Liver (tissue), 9 donors: ENCODE results near the gene ALG8. TPM values are rescaled to one million over a fixed set of nuclear protein-coding genes. Genes with fewer than 3 reads are reported as not detected.
"Not testable (repeated sequence)": the region's sequence is repeated elsewhere in the genome, so short reads cannot be mapped to it uniquely, and the experiment has no call there.

Experiments
- DNase-seq: peaks from one replicate; pipeline ENCODE4 v3.0.0-alpha.2; 2017; ENCODE audit warnings: low spot score
- H3K27ac ChIP-seq, 2 donors: one replicate each; pipeline ENCODE4 v1.7.0; 2013; ENCODE audit warnings: inconsistent platforms in 2 of 2, low read length in 2 of 2, control low read depth in 1 of 2, low read depth in 1 of 2, mild to moderate bottlenecking in 1 of 2
- H3K27me3 ChIP-seq, 4 donors: one replicate each; pipeline versions ENCODE4 v1.6.1 to v1.7.0; 2013; ENCODE audit warnings: low read length in 3 of 4, inconsistent platforms in 1 of 4, mild to moderate bottlenecking in 1 of 4, moderate library complexity in 1 of 4; ENCODE audit not compliant: control insufficient read depth in 4 of 4, insufficient read depth in 4 of 4
- H3K36me3 ChIP-seq, 4 donors: one replicate each; pipeline versions ENCODE4 v1.6.1 to v1.7.0; 2013; ENCODE audit warnings: low read length in 3 of 4, mild to moderate bottlenecking in 3 of 4, low read depth in 1 of 4, moderate library complexity in 1 of 4; ENCODE audit not compliant: control insufficient read depth in 4 of 4, insufficient read depth in 3 of 4
- H3K4me1 ChIP-seq, 4 donors: one replicate each; pipeline versions ENCODE4 v1.6.1 to v1.7.0; 2013; ENCODE audit warnings: low read length in 3 of 4, mild to moderate bottlenecking in 3 of 4, moderate library complexity in 1 of 4; ENCODE audit not compliant: control insufficient read depth in 4 of 4, insufficient read depth in 4 of 4
- H3K4me3 ChIP-seq, 3 donors: one replicate each; pipeline versions ENCODE4 v1.6.1 to v1.7.0; 2013; ENCODE audit warnings: low read length in 3 of 3, control low read depth in 1 of 3, low read depth in 1 of 3, mild to moderate bottlenecking in 1 of 3
- H3K9ac ChIP-seq, 2 donors: one replicate each; pipeline ENCODE4 v1.7.0; 2013; ENCODE audit warnings: low read length in 2 of 2, mild to moderate bottlenecking in 2 of 2, moderate library complexity in 2 of 2, control low read depth in 1 of 2, low read depth in 1 of 2
- H3K9me3 ChIP-seq, 4 donors: one replicate each; pipeline versions ENCODE4 v1.6.1 to v1.7.0; 2013; ENCODE audit warnings: low read length in 3 of 4; ENCODE audit not compliant: control insufficient read depth in 4 of 4
- ATF3 ChIP-seq: IDR thresholded peaks from 2 replicates; pipeline ENCODE4 v1.6.1; 2016; ENCODE audit warnings: antibody characterized with exemption
- CTCF ChIP-seq: fragments of 150-350 bp; IDR thresholded peaks from 2 replicates; pipeline ENCODE4 v1.5.1; 2017; ENCODE audit warnings: improper control_type of control experiment, low read depth, low read length; ENCODE audit not compliant: missing input control
- EGR1 ChIP-seq, 2 donors: IDR thresholded peaks; 2 replicates each; pipeline ENCODE4 v1.6.1; 2016 to 2018; ENCODE audit warnings: antibody characterized with exemption in 2 of 2, low read depth in 2 of 2
- FOXA1 ChIP-seq: IDR thresholded peaks from 2 replicates; pipeline ENCODE4 v1.6.1; 2016; ENCODE audit warnings: antibody characterized with exemption
- FOXA2 ChIP-seq: IDR thresholded peaks from 2 replicates; pipeline ENCODE4 v1.6.1; 2016; ENCODE audit warnings: antibody characterized with exemption
- HNF4A ChIP-seq, 2 donors: conservative IDR thresholded peaks; 2 replicates each; pipeline ENCODE4 v1.6.1; 2016; ENCODE audit warnings: antibody characterized with exemption in 2 of 2, mild to moderate bottlenecking in 2 of 2
- JUND ChIP-seq, 2 donors: IDR thresholded peaks; 2 replicates each; pipeline ENCODE4 v1.6.1; 2016; ENCODE audit warnings: antibody characterized with exemption in 2 of 2
- MAX ChIP-seq: IDR thresholded peaks from 2 replicates; pipeline ENCODE4 v1.6.1; 2016; ENCODE audit warnings: antibody characterized with exemption
- NR2F2 ChIP-seq: IDR thresholded peaks from 2 replicates; pipeline ENCODE4 v1.6.1; 2016; ENCODE audit warnings: antibody characterized with exemption
- RAD21 ChIP-seq, 2 donors: IDR thresholded peaks; 2 replicates each; pipeline ENCODE4 v1.6.1; 2016; ENCODE audit warnings: antibody characterized with exemption in 2 of 2, mild to moderate bottlenecking in 2 of 2
- REST ChIP-seq: IDR thresholded peaks from 2 replicates; pipeline ENCODE4 v1.6.1; 2016; ENCODE audit warnings: antibody characterized with exemption, mild to moderate bottlenecking
- SP1 ChIP-seq: IDR thresholded peaks from 2 replicates; pipeline ENCODE4 v1.6.1; 2018; ENCODE audit warnings: antibody characterized with exemption, mild to moderate bottlenecking
- TAF1 ChIP-seq: conservative IDR thresholded peaks from 2 replicates; pipeline ENCODE4 v1.6.1; 2016; ENCODE audit warnings: antibody characterized with exemption, mild to moderate bottlenecking
- ZBTB33 ChIP-seq: IDR thresholded peaks from 2 replicates; pipeline ENCODE4 v1.6.1; 2016; ENCODE audit warnings: antibody characterized with exemption
- WGBS: extraction: QIAGEN DNeasy Blood & Tissue Kit; methylation state at CpG from one replicate; pipeline ENCODE4 v1.1.7; 2013; 5-methylcytosine and 5-hydroxymethylcytosine counted together
- polyA plus RNA-seq, 2 donors: library from polyadenylated mRNA; stranded (reverse) in 1 of 2; unstranded in 1 of 2; fragments of 200-250 nt in 1 of 2; fragments of >200 nt in 1 of 2; fragmentation: Nextera tagmentation in 1 of 2; extraction: Ambion mirVana in 1 of 2; gene quantifications; one replicate each; pipeline versions ENCODE4 v1.2.1 to v1.2.3, GENCODE V29; 2013 to 2015
- total RNA-seq, 2 donors: library from RNA; depleted of rRNA; stranded (reverse); fragments of >200 nt; gene quantifications; one replicate each; pipeline ENCODE4 v1.2.3, GENCODE V29; 2014
- donor health status: healthy.
- donor health status: healthy.
- donor health status: healthy.
- donor health status: healthy.
- donor health status: healthy.

ALG8 gene
- total and polyA plus RNA-seq, 4 donors: 29.4 to 46.0 (median 38.0) TPM

- no peak for DNase-seq
- H3K4me1 ChIP-seq: peaks cover 11 to 54% (median 34%) of the 10 kb centered on the region in 4 donors
- H3K36me3 ChIP-seq: no peaks in the 10 kb centered on the region
- no peak overlapping the region for H3K9ac ChIP-seq
- H3K27me3 ChIP-seq: no peaks in the 10 kb centered on the region
- no peaks in the 10 kb centered on the region for H3K9me3 ChIP-seq
- H3K4me3 ChIP-seq: no peak overlapping the region
- TF ChIP-seq CTCF (no peak), FOXA2 (no peak), EGR1 (IDR thresholded peaks at IDR 0.05; ENCODE audit: low read depth in 2 of 2) (no peak), HNF4A (conservative IDR thresholded peaks at IDR 0.05) (no peak), REST (no peak), JUND (IDR thresholded peaks at IDR 0.05) (no peak), TAF1 (no peak)
- 79% methylated on average over 8 of the region's 8 CpGs for WGBS
- H3K27ac ChIP-seq: peak overlapping the region; percentile 87 to 95
Measured at GRCh38 chr11:78060533-78060932, 78.9 kb downstream of the ALG8 start.

GRCh38 chr11:78059749-78060328 is 79.6 kb downstream of the ALG8 start:
- not testable (repeated sequence) for H3K9ac ChIP-seq, H3K4me3 ChIP-seq, DNase-seq, H3K9me3 ChIP-seq, H3K27me3 ChIP-seq, H3K36me3 ChIP-seq
- Histone ChIP-seq H3K27ac (peak overlapping the region in 1 of 2 donors; percentile 87), H3K4me1 (peaks cover 11 to 57% (median 35%) of the 10 kb centered on the region in 4 donors)
- WGBS: 90% methylated on average over 9 of the region's 9 CpGs

- WGBS: 50% methylated on average over 10 of the region's 10 CpGs
- no peak overlapping the region for H3K4me3 ChIP-seq
- no peaks in the 10 kb centered on the region for H3K27me3 ChIP-seq
- DNase-seq: no peak
- no peaks in the 10 kb centered on the region for H3K36me3 ChIP-seq
- H3K9ac ChIP-seq: no peak overlapping the region
- H3K9me3 ChIP-seq: no peaks in the 10 kb centered on the region
- H3K27ac ChIP-seq: peak overlapping the region; percentile 80 to 85
- H3K4me1 ChIP-seq: peaks cover 4 to 49% (median 29%) of the 10 kb centered on the region in 4 donors
- TF ChIP-seq NR2F2 (no peak), EGR1 (IDR thresholded peaks at IDR 0.05; ENCODE audit: low read depth in 2 of 2) (peak in 1 of 2 donors; percentile 76), CTCF (no peak), FOXA2 (peak; percentile 16), SP1 (peak; percentile 94), HNF4A (conservative IDR thresholded peaks at IDR 0.05) (peak; percentile 96 to 98), ZBTB33 (peak; percentile 53), MAX (peak; percentile 70), RAD21 (IDR thresholded peaks at IDR 0.05) (peak; percentile 23 to 29), ATF3 (peak; percentile 76), JUND (IDR thresholded peaks at IDR 0.05) (peak; percentile 63 to 88), FOXA1 (no peak), TAF1 (no peak)
Measured at GRCh38 chr11:78057462-78058055, 81.9 kb downstream of the ALG8 start.
